ENCODE measurements around the gene PXT1. TPM values are rescaled to one million over a fixed set of nuclear protein-coding genes. Genes with fewer than 3 reads are reported as not detected.
"Not testable (repeated sequence)": the region's sequence is repeated elsewhere in the genome, so short reads cannot be mapped to it uniquely, and the experiment has no call there.

PXT1 gene
- total and polyA plus RNA-seq, 2 experiments from 2014 or later = not detected

GRCh38 chr6:36460916-36461315 is 18.3 kb upstream of the PXT1 start:
- H3K4me2 ChIP-seq = no peak overlapping the region
- no peaks in the 10 kb centered on the region for H3K9me2 ChIP-seq (replicated peaks; ENCODE audit: insufficient read depth)
- no peak for DNase-seq (ENCODE audit: low spot score)
- no peak overlapping the region for H2AFZ ChIP-seq
- H3K9me3 ChIP-seq (ENCODE audit: low read depth) = no peaks in the 10 kb centered on the region
- H3K4me1 ChIP-seq (ENCODE audit: insufficient read depth) = peaks cover 4% of the 10 kb centered on the region
- no peak overlapping the region for H3K4me3 ChIP-seq
- no peaks in the 10 kb centered on the region for H3K27me3 ChIP-seq
- no peak for TF ChIP-seq EZH2phosphoT487 (IDR thresholded peaks at IDR 0.05; ENCODE audit: low read depth, severe bottlenecking, unreplicated experiment)
- TF ChIP-seq EZH2 (IDR thresholded peaks at IDR 0.05; ENCODE audit: borderline replicate concordance) = no peak
- TF ChIP-seq, protein P1, sequence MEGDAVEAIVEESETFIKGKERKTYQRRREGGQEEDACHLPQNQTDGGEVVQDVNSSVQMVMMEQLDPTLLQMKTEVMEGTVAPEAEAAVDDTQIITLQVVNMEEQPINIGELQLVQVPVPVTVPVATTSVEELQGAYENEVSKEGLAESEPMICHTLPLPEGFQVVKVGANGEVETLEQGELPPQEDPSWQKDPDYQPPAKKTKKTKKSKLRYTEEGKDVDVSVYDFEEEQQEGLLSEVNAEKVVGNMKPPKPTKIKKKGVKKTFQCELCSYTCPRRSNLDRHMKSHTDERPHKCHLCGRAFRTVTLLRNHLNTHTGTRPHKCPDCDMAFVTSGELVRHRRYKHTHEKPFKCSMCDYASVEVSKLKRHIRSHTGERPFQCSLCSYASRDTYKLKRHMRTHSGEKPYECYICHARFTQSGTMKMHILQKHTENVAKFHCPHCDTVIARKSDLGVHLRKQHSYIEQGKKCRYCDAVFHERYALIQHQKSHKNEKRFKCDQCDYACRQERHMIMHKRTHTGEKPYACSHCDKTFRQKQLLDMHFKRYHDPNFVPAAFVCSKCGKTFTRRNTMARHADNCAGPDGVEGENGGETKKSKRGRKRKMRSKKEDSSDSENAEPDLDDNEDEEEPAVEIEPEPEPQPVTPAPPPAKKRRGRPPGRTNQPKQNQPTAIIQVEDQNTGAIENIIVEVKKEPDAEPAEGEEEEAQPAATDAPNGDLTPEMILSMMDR (IDR thresholded peaks at IDR 0.05; ENCODE audit: poor library complexity) = no peak
- no peak overlapping the region for H3K27ac ChIP-seq
- no peaks in the 10 kb centered on the region for H3K36me3 ChIP-seq (replicated peaks; ENCODE audit: insufficient read depth, low read depth)
- H3K79me2 ChIP-seq = peaks cover 100% of the 10 kb centered on the region
- peaks cover 32% of the 10 kb centered on the region for H4K20me1 ChIP-seq (ENCODE audit: insufficient read depth, poor library complexity, severe bottlenecking)

DNA sequence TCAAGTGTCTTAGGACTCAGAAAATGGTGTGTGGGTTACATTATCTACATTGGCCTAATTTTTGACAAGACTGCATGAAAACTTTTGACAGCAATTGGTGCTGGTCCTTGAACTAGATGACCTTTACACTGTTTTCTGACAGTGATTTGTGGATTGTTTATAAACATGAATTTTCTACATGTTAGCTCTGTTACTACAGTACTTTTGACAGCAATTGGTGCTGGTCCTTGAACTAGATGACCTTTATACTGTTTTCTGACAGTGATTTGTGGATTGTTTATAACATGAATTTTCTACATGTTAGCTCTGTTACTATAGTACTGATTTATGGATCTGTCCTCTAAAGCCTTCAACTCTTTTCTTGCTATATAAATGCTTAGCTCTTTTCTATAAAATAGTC is 16.8 kb upstream of the PXT1 start:
- no peaks in the 10 kb centered on the region for H3K9me3 ChIP-seq (ENCODE audit: low read depth)
- no peaks in the 10 kb centered on the region for H3K27me3 ChIP-seq
- H3K27ac ChIP-seq = no peak overlapping the region
- H2AFZ ChIP-seq = no peak overlapping the region
- TF ChIP-seq, protein P1 (IDR thresholded peaks at IDR 0.05; ENCODE audit: poor library complexity) = no peak
- TF ChIP-seq EZH2 (IDR thresholded peaks at IDR 0.05; ENCODE audit: borderline replicate concordance) (no peak), EZH2phosphoT487 (IDR thresholded peaks at IDR 0.05; ENCODE audit: low read depth, severe bottlenecking, unreplicated experiment) (no peak)
- no peaks in the 10 kb centered on the region for H3K9me2 ChIP-seq (replicated peaks; ENCODE audit: insufficient read depth)
- H3K79me2 ChIP-seq = peaks cover 100% of the 10 kb centered on the region
- no peaks in the 10 kb centered on the region for H3K36me3 ChIP-seq (replicated peaks; ENCODE audit: insufficient read depth, low read depth)
- DNase-seq (ENCODE audit: low spot score) = no peak
- H3K4me3 ChIP-seq = no peak overlapping the region
- H3K4me1 ChIP-seq (ENCODE audit: insufficient read depth) = peaks cover 4% of the 10 kb centered on the region
- no peak overlapping the region for H3K4me2 ChIP-seq
- peaks cover 40% of the 10 kb centered on the region for H4K20me1 ChIP-seq (ENCODE audit: insufficient read depth, poor library complexity, severe bottlenecking)

GRCh38 chr6:36455486-36456027 is 12.9 kb upstream of the PXT1 start:
- peaks cover 4% of the 10 kb centered on the region for H3K4me1 ChIP-seq (ENCODE audit: insufficient read depth)
- H3K4me2 ChIP-seq = no peak overlapping the region
- no peaks in the 10 kb centered on the region for H3K9me3 ChIP-seq (ENCODE audit: low read depth)
- H3K4me3 ChIP-seq = no peak overlapping the region
- no peaks in the 10 kb centered on the region for H3K36me3 ChIP-seq (replicated peaks; ENCODE audit: insufficient read depth, low read depth)
- TF ChIP-seq EZH2phosphoT487 (IDR thresholded peaks at IDR 0.05; ENCODE audit: low read depth, severe bottlenecking, unreplicated experiment) = no peak
- peaks cover 31% of the 10 kb centered on the region for H4K20me1 ChIP-seq (ENCODE audit: insufficient read depth, poor library complexity, severe bottlenecking)
- no peaks in the 10 kb centered on the region for H3K9me2 ChIP-seq (replicated peaks; ENCODE audit: insufficient read depth)
- no peak overlapping the region for H2AFZ ChIP-seq
- DNase-seq (ENCODE audit: low spot score) = peak; percentile 12
- no peaks in the 10 kb centered on the region for H3K27me3 ChIP-seq
- 76% methylated on average over 3 of the region's 3 CpGs for WGBS (ENCODE audit: low lambda C conversion rate, missing lambda C conversion rate)
- peaks cover 98% of the 10 kb centered on the region for H3K79me2 ChIP-seq
- H3K27ac ChIP-seq = no peak overlapping the region

GRCh38 chr6:36452897-36453296 is 10.2 kb upstream of the PXT1 start:
- peaks cover 17% of the 10 kb centered on the region for H4K20me1 ChIP-seq (ENCODE audit: insufficient read depth, poor library complexity, severe bottlenecking)
- WGBS (ENCODE audit: low lambda C conversion rate, missing lambda C conversion rate) = 100% methylated on average over 4 of the region's 8 CpGs
- not testable (repeated sequence) for H3K4me2 ChIP-seq; DNase-seq (ENCODE audit: low spot score); H3K9me3 ChIP-seq (ENCODE audit: low read depth); H3K27me3 ChIP-seq; H3K36me3 ChIP-seq (replicated peaks; ENCODE audit: insufficient read depth, low read depth); H3K9me2 ChIP-seq (replicated peaks; ENCODE audit: insufficient read depth); H3K27ac ChIP-seq; H3K4me1 ChIP-seq (ENCODE audit: insufficient read depth); H3K4me3 ChIP-seq; H2AFZ ChIP-seq
- peaks cover 97% of the 10 kb centered on the region for H3K79me2 ChIP-seq

DNA sequence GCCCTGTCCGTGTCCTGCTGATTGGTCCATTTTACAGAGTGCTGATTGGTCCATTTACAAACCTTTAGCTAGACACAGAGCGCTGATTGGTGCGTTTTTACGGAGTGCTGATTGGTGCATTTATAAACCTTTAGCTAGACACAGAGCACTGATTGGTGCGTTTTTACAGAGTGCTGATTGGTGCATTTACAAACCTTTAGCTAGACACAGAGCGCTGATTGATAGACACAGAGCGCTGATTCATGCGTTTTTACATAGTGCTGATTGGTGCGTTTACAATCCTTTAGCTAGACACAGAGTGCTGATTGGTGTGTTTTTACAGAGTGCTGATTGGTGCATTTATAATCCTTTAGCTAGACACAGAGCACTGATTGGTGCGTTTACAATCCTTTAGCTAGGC is 6.5 kb upstream of the PXT1 start:
- H3K4me2 ChIP-seq; H4K20me1 ChIP-seq (ENCODE audit: insufficient read depth, poor library complexity, severe bottlenecking); H3K4me3 ChIP-seq; H3K9me3 ChIP-seq (ENCODE audit: low read depth); H3K9me2 ChIP-seq (replicated peaks; ENCODE audit: insufficient read depth); H2AFZ ChIP-seq; H3K27me3 ChIP-seq; H3K27ac ChIP-seq; H3K36me3 ChIP-seq (replicated peaks; ENCODE audit: insufficient read depth, low read depth); DNase-seq (ENCODE audit: low spot score): not testable (repeated sequence)
- WGBS (ENCODE audit: low lambda C conversion rate, missing lambda C conversion rate) = 97% methylated on average over 10 of the region's 10 CpGs
- peaks cover 97% of the 10 kb centered on the region for H3K79me2 ChIP-seq
- peaks cover 13% of the 10 kb centered on the region for H3K4me1 ChIP-seq (ENCODE audit: insufficient read depth)
